ENCODE measurements around the gene CDH13. TPM values are rescaled to one million over a fixed set of nuclear protein-coding genes. Genes with fewer than 3 reads are reported as not detected.

CDH13 gene
- total RNA-seq, 1 experiment from 2014 or later, result 0.89 TPM

DNA sequence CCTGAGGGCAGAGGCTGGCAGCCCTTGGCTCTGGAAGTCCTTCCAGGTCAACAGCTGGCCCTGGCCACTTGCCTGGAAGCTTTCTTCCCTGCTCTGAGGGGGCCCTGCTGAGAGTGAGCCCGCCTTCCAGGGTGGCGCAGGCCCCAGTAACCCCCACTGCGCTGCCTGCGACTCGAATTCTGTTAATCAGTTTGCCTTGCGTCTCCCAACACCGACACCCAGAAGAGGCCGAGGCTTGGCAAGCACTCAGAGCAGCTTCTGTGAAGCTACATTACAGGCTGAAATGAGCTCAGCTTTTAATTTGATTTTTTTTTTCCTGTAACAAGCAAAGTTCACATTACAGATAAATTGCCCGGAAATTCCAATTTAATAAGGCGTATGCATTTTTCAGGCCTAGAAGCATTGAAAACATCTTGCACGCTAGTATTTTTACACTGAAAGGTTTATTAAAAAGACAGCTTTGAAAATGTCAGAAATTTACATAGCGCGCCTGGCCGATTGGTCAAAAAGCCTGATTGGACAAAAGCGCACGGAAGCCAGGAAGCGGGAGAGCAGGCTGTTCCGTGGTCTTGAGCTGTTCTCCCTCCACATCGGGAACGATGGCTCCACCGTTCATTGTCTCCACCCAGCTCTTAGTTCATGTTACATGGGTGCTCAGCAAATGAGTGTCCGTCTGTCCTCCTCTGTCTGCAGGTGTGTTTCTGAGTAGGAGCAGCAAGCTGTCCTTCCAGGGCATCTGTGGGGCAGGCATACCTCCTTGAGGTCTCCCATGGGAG, 1115.5 kb downstream of the CDH13 start:
- H3K27me3 ChIP-seq, result no peaks in the 10 kb centered on the region
- no peak overlapping the region for H3K4me3 ChIP-seq
- no peaks in the 10 kb centered on the region for H3K36me3 ChIP-seq
- DNase-seq, result no peak
- H3K9me3 ChIP-seq, result no peaks in the 10 kb centered on the region

DNA sequence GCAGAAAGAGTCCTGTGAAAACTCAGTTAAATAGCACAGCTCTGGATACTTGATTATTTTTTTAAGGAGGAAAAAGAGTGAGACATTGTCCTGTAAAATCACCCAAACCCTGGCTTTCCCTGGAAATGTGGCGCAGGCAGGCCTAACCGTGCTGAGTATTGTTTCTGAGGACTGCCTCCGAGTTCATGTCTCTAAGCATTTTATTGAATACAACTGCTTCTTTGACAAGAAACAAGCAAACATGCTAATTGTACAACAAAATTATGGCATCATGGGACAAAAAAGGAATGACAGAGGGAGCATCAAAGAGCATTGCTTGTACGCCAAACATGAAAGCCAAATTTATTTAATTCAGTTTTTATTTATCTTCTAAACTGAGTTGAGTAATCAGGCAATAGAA, 1116.5 kb downstream of the CDH13 start:
- H3K4me3 ChIP-seq, result no peak overlapping the region
- H3K27me3 ChIP-seq, result no peaks in the 10 kb centered on the region
- H3K36me3 ChIP-seq, result no peaks in the 10 kb centered on the region
- DNase-seq, result no peak
- no peaks in the 10 kb centered on the region for H3K9me3 ChIP-seq

GRCh38 chr16:83743720-83744119, 1117.0 kb downstream of the CDH13 start:
- H3K27me3 ChIP-seq, result no peaks in the 10 kb centered on the region
- no peaks in the 10 kb centered on the region for H3K36me3 ChIP-seq
- H3K9me3 ChIP-seq, result no peaks in the 10 kb centered on the region
- no peak for DNase-seq
- no peak overlapping the region for H3K4me3 ChIP-seq

- Histone ChIP-seq H3K27me3 (no peaks in the 10 kb centered on the region), H3K36me3 (no peaks in the 10 kb centered on the region), H3K4me3 (no peak overlapping the region), H3K9me3 (no peaks in the 10 kb centered on the region)
- DNase-seq, result no peak
Measured at GRCh38 chr16:83744441-83744981, 1117.7 kb downstream of the CDH13 start.

GRCh38 chr16:83746611-83747010, 1119.8 kb downstream of the CDH13 start:
- H3K9me3 ChIP-seq, result no peaks in the 10 kb centered on the region
- no peak for DNase-seq
- no peaks in the 10 kb centered on the region for H3K36me3 ChIP-seq
- H3K4me3 ChIP-seq, result no peak overlapping the region
- H3K27me3 ChIP-seq, result no peaks in the 10 kb centered on the region

GRCh38 chr16:83747936-83748335, 1121.2 kb downstream of the CDH13 start:
- DNase-seq, result no peak
- H3K27me3 ChIP-seq, result no peaks in the 10 kb centered on the region
- H3K36me3 ChIP-seq, result no peaks in the 10 kb centered on the region
- no peak overlapping the region for H3K4me3 ChIP-seq
- no peaks in the 10 kb centered on the region for H3K9me3 ChIP-seq

DNA sequence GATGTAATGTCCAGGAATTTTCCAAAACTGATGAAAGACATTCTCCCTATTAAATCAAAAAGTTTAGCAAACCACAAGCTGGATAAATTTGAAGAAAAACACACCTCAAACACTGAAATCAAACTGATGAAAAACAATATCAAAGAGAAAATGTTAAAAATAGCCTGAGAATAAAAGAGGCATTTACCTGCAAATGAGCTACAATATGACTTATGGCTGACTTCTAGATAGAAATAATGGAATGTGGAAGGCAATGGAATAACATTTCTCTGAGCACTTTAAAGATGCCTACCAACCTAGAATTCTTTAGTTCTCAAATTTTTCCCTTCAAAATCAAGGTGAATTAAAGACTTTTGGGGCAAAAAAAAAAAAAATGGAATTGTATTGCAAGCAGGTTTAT, 1128.6 kb downstream of the CDH13 start:
- no peak for DNase-seq
- Histone ChIP-seq H3K9me3 (no peaks in the 10 kb centered on the region), H3K27me3 (no peaks in the 10 kb centered on the region), H3K36me3 (no peaks in the 10 kb centered on the region), H3K4me3 (no peak overlapping the region)

GRCh38 chr16:83762141-83762991, 1135.6 kb downstream of the CDH13 start:
- no peak for DNase-seq
- Histone ChIP-seq H3K27me3 (no peaks in the 10 kb centered on the region), H3K4me3 (no peak overlapping the region), H3K36me3 (no peaks in the 10 kb centered on the region), H3K9me3 (no peaks in the 10 kb centered on the region)

- no peaks in the 10 kb centered on the region for H3K27me3 ChIP-seq
- H3K4me3 ChIP-seq, result no peak overlapping the region
- H3K36me3 ChIP-seq, result no peaks in the 10 kb centered on the region
- no peaks in the 10 kb centered on the region for H3K9me3 ChIP-seq
- DNase-seq, result no peak
Measured at GRCh38 chr16:83762992-83763358, 1136.2 kb downstream of the CDH13 start.

DNA sequence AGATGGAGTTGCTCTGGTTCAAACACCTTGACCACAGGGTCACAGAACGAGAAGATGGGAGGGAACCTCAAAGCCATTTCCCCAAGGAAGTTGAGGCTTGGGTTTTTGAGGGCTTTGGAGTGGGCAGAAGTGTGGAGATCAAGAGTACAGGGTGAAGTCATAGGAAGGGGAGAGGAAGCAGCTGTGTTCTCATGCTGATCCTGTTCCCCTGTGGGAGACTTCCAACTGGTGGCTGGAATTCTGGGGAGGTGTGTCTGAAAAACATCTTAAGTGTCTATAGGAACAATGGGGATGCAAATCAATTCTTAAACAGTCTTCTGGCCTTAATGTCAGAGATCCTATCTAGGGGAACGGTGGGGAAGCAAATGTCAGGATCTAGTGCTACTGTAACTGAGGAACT, 1142.2 kb downstream of the CDH13 start:
- no peaks in the 10 kb centered on the region for H3K9me3 ChIP-seq
- no peak for DNase-seq
- H3K27me3 ChIP-seq, result no peaks in the 10 kb centered on the region
- H3K4me3 ChIP-seq, result no peak overlapping the region
- no peaks in the 10 kb centered on the region for H3K36me3 ChIP-seq

GRCh38 chr16:83769397-83770008, 1142.7 kb downstream of the CDH13 start:
- no peak overlapping the region for H3K4me3 ChIP-seq
- no peak for DNase-seq
- H3K27me3 ChIP-seq, result no peaks in the 10 kb centered on the region

DNA sequence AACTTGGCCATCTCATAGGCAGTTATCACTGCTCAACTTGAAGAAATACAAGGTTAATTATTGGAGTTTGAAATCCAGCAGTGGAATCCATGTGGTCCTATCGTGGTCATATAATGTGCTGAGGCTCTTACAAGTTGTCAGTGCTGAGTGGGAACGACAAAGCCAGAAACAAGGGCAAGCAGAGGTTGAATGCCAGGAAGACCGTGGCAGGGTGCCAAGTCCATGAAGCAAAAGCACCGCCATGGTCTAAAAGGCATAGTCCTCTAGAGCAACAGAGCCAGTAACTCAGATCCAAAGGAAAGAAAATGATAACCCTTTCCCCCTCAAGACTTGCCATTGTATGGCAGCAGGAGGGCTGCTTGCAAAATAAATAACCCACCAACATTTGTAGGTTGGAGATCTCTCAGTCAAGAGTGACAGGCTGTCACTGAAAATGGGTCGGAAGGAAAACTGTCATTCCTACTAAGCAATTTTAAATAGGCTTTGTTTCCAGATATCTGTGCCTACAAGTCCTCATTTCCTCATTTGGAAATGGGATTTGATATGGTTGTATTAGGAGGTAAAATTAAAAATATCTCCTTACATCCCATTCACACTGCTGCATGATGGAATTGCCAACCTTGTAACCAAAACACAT, 1144.7 kb downstream of the CDH13 start:
- H3K27me3 ChIP-seq, result no peaks in the 10 kb centered on the region
- DNase-seq, result no peak
- H3K9me3 ChIP-seq, result no peaks in the 10 kb centered on the region
- H3K4me3 ChIP-seq, result no peak overlapping the region
- H3K36me3 ChIP-seq, result no peaks in the 10 kb centered on the region

More at GRCh38 chr16:83769397-83770008, 1142.7 kb downstream of the CDH13 start:
- no peaks in the 10 kb centered on the region for H3K9me3 ChIP-seq
- no peaks in the 10 kb centered on the region for H3K36me3 ChIP-seq

- Histone ChIP-seq H3K27me3 (no peaks in the 10 kb centered on the region), H3K9me3 (no peaks in the 10 kb centered on the region), H3K4me3 (no peak overlapping the region), H3K36me3 (no peaks in the 10 kb centered on the region)
- no peak for DNase-seq
Measured at GRCh38 chr16:83772806-83773205, 1146.0 kb downstream of the CDH13 start.

GRCh38 chr16:83774066-83774465, 1147.3 kb downstream of the CDH13 start:
- no peaks in the 10 kb centered on the region for H3K36me3 ChIP-seq
- DNase-seq, result no peak
- no peak overlapping the region for H3K4me3 ChIP-seq
- no peaks in the 10 kb centered on the region for H3K27me3 ChIP-seq
- H3K9me3 ChIP-seq, result no peaks in the 10 kb centered on the region

DNA sequence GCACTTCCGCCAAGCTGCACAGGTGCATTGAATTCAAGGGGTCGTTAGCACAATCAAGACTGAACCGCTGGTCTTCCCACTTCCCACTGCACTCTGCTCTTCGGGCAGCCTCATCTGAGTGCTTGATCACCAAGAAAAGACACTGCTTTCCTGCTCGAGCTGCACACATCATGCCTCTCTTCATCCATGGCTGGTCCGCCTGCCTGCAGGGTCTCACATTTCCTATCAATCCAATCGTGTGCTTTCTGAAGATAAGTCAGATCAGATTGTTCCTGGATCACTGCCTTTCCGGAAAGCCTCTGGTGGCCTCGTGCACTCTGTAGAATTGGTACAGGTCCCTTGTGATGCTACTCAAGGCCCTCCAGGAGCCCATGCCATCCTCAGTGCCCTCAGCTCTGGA, 1150.2 kb downstream of the CDH13 start:
- no peak for DNase-seq
- H3K4me3 ChIP-seq, result no peak overlapping the region
- H3K9me3 ChIP-seq, result no peaks in the 10 kb centered on the region
- H3K27me3 ChIP-seq, result no peaks in the 10 kb centered on the region
- H3K36me3 ChIP-seq, result no peaks in the 10 kb centered on the region

GRCh38 chr16:83779886-83780285, 1153.1 kb downstream of the CDH13 start:
- Histone ChIP-seq H3K9me3 (no peaks in the 10 kb centered on the region), H3K4me3 (no peak overlapping the region), H3K27me3 (no peaks in the 10 kb centered on the region), H3K36me3 (no peaks in the 10 kb centered on the region)
- DNase-seq, result no peak

DNA sequence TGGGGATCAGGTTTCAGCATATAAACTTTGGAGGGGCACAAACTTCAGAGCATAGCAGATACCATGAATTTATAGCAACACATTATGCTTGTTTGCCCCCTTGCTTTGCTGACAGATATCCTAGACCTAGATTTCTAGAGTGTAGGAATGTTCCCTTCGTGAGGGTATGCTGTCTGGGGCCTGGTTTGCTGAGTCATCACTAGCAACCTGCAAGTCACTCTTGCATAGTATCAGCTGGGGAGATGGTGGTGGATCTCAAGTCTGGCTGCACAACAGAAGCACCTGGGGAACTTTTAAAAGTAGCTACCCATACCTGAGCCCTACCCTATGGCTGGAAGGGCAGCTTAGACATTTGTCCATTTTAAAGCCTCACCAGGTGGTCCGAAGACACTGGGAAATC, 1158.7 kb downstream of the CDH13 start:
- no peak for DNase-seq
- Histone ChIP-seq H3K27me3 (no peaks in the 10 kb centered on the region), H3K36me3 (no peaks in the 10 kb centered on the region), H3K9me3 (no peaks in the 10 kb centered on the region), H3K4me3 (no peak overlapping the region)
